Measurements from ENCODE around the gene HAPSTR1. TPM values are rescaled to one million over a fixed set of nuclear protein-coding genes. Genes with fewer than 3 reads are reported as not detected.
A peak's percentile ranks its signal among the peaks of the same experiment; 100 is the strongest.

Gene HAPSTR1
- total RNA-seq, 1 experiment from 2014 or later = 85.2 TPM

DNA sequence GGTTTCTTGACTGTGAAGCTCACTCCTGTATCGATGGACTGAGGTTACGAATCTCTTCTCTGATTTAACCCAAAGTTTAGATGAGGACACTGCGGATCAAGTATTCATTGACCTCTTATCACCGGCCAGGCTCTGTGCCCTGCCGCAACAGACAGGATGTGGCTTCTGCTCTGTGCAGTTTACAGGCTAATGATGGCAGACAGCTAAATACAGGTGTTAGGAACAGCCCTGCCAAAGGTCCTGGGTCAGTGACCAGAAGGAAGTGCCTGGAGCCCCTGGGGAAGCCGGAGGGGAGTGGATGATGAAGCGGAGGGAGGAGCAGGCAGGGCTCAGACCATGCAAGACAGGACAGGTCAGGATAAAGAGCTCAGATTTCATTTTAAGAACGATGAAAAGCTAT lies 44.4 kb downstream of the HAPSTR1 start:
- Histone ChIP-seq H2BK5ac (ENCODE audit: insufficient read length, low read length) (no peak overlapping the region), H3K27me3 (ENCODE audit: insufficient read depth, low read length) (no peaks in the 10 kb centered on the region), H2BK20ac (ENCODE audit: low read depth, low read length, poor library complexity, severe bottlenecking) (no peak overlapping the region), H3K27ac (ENCODE audit: insufficient read length, low read depth, low read length) (no peak overlapping the region), H3K18ac (ENCODE audit: insufficient read length, low read depth, low read length) (no peak overlapping the region), H3K4ac (ENCODE audit: low read depth, low read length) (no peak overlapping the region), H3T11ph (ENCODE audit: low read length) (no peak overlapping the region), H3K4me2 (ENCODE audit: insufficient read depth, insufficient read length, low read length) (no peak overlapping the region), H3K56ac (ENCODE audit: insufficient read length, low read depth, low read length) (no peak overlapping the region), H3K14ac (ENCODE audit: insufficient read depth, low read length) (no peak overlapping the region), H2BK120ac (ENCODE audit: low read depth, low read length, poor library complexity, severe bottlenecking) (no peak overlapping the region), H4K8ac (replicated peaks; ENCODE audit: insufficient read length, low read depth, low read length) (no peak overlapping the region), H2AFZ (ENCODE audit: low read length) (no peak overlapping the region), H3K79me1 (ENCODE audit: insufficient read depth, low read depth, low read length, poor library complexity, severe bottlenecking) (no peaks in the 10 kb centered on the region), H2BK15ac (ENCODE audit: low read depth, low read length) (no peak overlapping the region), H4K5ac (ENCODE audit: insufficient read length, low read depth, low read length) (no peak overlapping the region), H3K23ac (ENCODE audit: insufficient read length, low read depth, low read length) (no peak overlapping the region), H3K9ac (ENCODE audit: extremely low read depth, insufficient read length, low read length) (no peak overlapping the region), H3K79me2 (ENCODE audit: insufficient read depth, low read length) (no peaks in the 10 kb centered on the region), H4K91ac (ENCODE audit: insufficient read length, low read depth, low read length) (no peak overlapping the region), H2AK5ac (ENCODE audit: insufficient read length, low read length) (no peak overlapping the region), H3K23me2 (ENCODE audit: insufficient read length, low read depth, low read length, poor library complexity, severe bottlenecking) (no peaks in the 10 kb centered on the region), H2BK12ac (ENCODE audit: insufficient read length, low read depth, low read length) (no peak overlapping the region), H4K20me1 (ENCODE audit: control insufficient read depth, insufficient read depth, insufficient read length) (no peaks in the 10 kb centered on the region), H3K4me1 (ENCODE audit: insufficient read depth, low read length) (no peaks in the 10 kb centered on the region; the same call in 1 of the 2 replicates), H3K9me3 (ENCODE audit: control insufficient read depth, low read depth, low read length) (no peaks in the 10 kb centered on the region)
- no peak for DNase-seq
- no CpG with 5 or more reads among the region's 8 CpGs for WGBS (ENCODE audit: extremely low coverage, insufficient read length, low lambda C conversion rate)
- Mint-ChIP-seq H3K27me3 (ENCODE audit: low read depth) (peaks cover 13% of the 10 kb centered on the region), H3K9me3 (peaks cover 2% of the 10 kb centered on the region in 2 experiments; a peak in 2 of 5 replicates), H3K4me3 (no peak overlapping the region), H3K36me3 (ENCODE audit: insufficient read depth in 1 of 3, low read depth in 3 of 3) (peaks cover 2 to 4% (median 3%) of the 10 kb centered on the region in 3 experiments; a peak in 5 of 7 replicates), H3K27ac (peak overlapping the region in 1 of 3 experiments; percentile 56; a peak in 1 of 7 replicates), H3K4me1 (peaks cover 11 to 12% of the 10 kb centered on the region in 2 experiments)
- TF ChIP-seq, protein P1, sequence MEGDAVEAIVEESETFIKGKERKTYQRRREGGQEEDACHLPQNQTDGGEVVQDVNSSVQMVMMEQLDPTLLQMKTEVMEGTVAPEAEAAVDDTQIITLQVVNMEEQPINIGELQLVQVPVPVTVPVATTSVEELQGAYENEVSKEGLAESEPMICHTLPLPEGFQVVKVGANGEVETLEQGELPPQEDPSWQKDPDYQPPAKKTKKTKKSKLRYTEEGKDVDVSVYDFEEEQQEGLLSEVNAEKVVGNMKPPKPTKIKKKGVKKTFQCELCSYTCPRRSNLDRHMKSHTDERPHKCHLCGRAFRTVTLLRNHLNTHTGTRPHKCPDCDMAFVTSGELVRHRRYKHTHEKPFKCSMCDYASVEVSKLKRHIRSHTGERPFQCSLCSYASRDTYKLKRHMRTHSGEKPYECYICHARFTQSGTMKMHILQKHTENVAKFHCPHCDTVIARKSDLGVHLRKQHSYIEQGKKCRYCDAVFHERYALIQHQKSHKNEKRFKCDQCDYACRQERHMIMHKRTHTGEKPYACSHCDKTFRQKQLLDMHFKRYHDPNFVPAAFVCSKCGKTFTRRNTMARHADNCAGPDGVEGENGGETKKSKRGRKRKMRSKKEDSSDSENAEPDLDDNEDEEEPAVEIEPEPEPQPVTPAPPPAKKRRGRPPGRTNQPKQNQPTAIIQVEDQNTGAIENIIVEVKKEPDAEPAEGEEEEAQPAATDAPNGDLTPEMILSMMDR (conservative IDR thresholded peaks at IDR 0.05) = no peak

Measured in H9 (cell line).